AG04449 (cell line): ENCODE results near the gene SMIM43.

Experiments
- CTCF ChIA-PET: fragments of 350-600 bp; formaldehyde crosslinking; extraction: SDS; loops from one replicate; lab custom pipeline; 2021; ENCODE audit warnings: antibody characterized with exemption; lab: Yijun Ruan, JAX
- POLR2A ChIA-PET: fragments of 400-600, 350-600 bp; formaldehyde crosslinking; extraction: SDS; loops from one replicate; lab custom pipeline; 2020; ENCODE audit warnings: antibody characterized with exemption, inconsistent platforms; lab: Yijun Ruan, JAX
- DNase-seq: peaks from one replicate; pipeline ENCODE4 v3.0.0-alpha.2; 2010; ENCODE audit warnings: low read depth, low spot score
- H3K4me3 ChIP-seq: 2 replicates; pipeline ENCODE4 v1.5.1; 2011; ENCODE audit warnings: low read depth, mild to moderate bottlenecking, control low read depth, low read length
- CTCF ChIP-seq: IDR thresholded peaks from one replicate; pipeline ENCODE4 v1.5.1; 2011; ENCODE audit warnings: mild to moderate bottlenecking, moderate library complexity, low read length, control low read depth, inconsistent platforms; ENCODE audit not compliant: insufficient read depth; ENCODE audit errors: missing control alignments

The SMIM43 gene

GRCh38 chr4:121776610-121777401, 11.8 kb upstream of the SMIM43 start:
- DNase-seq, result no peak
- TF ChIP-seq CTCF, result no peak
- no peak overlapping the region for H3K4me3 ChIP-seq
- ChIA-PET POLR2A (no interaction called here), CTCF (interaction anchor here (2.0 kb wide), 1 partner anchor 12 kb away, joined by 9 read pairs; the partner anchor contains the start of gene SMIM43)

DNA sequence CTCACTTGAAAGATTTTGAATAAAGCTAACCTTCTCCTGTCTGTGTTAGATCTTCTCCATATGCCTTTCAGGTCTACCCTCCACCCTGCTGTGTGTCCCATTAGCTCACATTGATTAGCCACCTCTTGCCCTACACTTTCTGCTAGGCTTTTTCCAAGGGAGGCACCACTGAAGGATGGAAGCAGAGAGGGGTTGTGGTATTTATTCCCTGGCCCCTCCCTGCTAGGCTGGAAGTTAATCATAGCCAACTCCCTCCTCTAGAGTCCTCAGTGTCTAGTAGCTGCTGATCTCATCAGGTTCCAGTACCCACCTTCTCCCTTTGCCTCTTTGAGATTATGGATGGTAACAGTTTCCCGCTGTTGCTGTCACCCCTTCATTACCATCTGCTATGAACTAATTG, 8.9 kb upstream of the SMIM43 start:
- DNase-seq, result no peak
- H3K4me3 ChIP-seq, result no peak overlapping the region
- ChIA-PET POLR2A (no interaction called here), CTCF (interaction anchor here (1.5 kb wide), 1 partner anchor 39 kb away, joined by 3 read pairs; no protein-coding TSS in a partner anchor)
- no peak for TF ChIP-seq CTCF

DNA sequence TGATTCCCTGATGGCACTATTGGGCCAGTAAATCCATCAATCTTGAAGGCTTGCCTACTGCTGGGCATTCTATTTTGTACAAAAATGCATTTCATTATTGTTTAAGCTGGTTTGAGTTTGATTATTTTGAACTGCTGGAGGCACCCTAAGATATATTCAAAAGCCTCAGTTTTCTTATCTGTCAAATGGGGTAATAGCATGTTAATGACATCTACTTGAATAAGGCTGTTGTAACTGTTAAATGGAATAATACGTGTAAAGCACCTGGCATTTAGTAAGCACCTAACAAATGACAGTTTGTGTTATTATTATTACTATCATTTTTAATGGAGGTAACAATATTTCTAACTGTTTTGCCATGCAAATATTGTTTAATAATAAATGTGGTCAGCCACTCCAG, 6.9 kb upstream of the SMIM43 start:
- no peak overlapping the region for H3K4me3 ChIP-seq
- DNase-seq, result no peak
- no peak for TF ChIP-seq CTCF
- ChIA-PET CTCF (no interaction called here), POLR2A (no interaction called here)

- DNase-seq, result no peak
- no peak overlapping the region for H3K4me3 ChIP-seq
- ChIA-PET CTCF (interaction anchor here (1.0 kb wide), 1 partner anchor 33 kb away, joined by 3 read pairs; no protein-coding TSS in a partner anchor), POLR2A (no interaction called here)
- no peak for TF ChIP-seq CTCF
Observed at GRCh38 chr4:121769341-121769740, 4.4 kb upstream of the SMIM43 start.

DNA sequence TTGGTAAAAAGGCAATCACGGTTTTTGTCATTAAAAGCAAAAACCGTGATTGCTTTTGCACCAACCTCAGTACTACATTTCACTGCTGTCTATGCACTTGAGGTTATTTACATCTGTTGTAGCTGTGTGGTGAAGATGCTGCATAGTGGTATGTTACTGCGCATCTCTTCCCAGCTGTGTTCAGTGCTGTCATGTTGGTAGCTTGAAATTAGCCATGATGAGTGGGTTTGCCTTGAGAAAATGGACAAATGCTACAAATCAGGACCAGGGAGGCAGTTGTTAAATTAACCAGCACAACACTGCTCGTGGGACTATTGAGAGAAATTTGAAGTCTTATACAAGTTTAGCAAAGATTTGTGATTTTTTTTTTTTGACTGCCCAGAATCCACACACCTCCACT, 2.2 kb upstream of the SMIM43 start:
- POLR2A ChIA-PET, result no interaction called here
- CTCF ChIA-PET, result interaction anchor here (1.4 kb wide), 1 partner anchor 30 kb away, joined by 5 read pairs; no protein-coding TSS in a partner anchor
- no peak for TF ChIP-seq CTCF
- no peak for DNase-seq
- no peak overlapping the region for H3K4me3 ChIP-seq

DNA sequence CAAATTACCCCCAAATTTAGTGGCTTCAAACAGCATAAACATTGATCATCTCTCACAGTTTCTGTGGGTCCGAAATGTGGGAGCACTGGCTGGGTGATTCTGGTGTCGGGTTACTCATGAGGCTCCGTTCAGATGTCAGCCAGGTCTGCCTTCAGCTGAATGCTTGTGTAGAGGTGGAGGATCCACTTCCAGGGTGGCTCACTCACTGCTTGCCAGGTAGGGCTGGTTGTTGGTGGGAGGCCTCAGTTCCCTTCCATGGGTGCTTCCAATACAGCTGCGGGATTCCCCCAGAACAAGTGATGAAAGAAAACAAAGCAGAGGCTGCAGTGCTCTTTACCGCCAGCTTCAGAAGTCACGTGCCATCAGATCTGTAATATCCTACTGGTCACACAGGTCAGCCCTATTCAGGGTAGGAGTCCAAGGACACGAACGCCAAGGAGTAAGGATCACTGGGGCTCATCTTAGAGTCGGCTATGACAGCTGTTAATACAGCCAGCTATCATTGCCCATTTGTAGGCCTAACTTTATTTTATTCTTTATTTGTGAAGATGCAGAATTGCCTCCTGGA, 1.1 kb upstream of the SMIM43 start:
- no peak for DNase-seq
- CTCF ChIA-PET, result interaction anchor here (1.3 to 1.4 kb wide), 2 partner anchors 16 to 29 kb away, joined by 4 to 5 read pairs; no protein-coding TSS in a partner anchor
- no peak overlapping the region for H3K4me3 ChIP-seq
- TF ChIP-seq CTCF, result no peak
- POLR2A ChIA-PET, result no interaction called here
